Erythroblast (primary cell): ENCODE data around the gene ZIC2.
"Not testable (repeated sequence)": the region's sequence is repeated elsewhere in the genome, so short reads cannot be mapped to it uniquely, and the experiment has no call there.

ENCODE experiments used
- GATA1 ChIP-seq: IDR thresholded peaks from 2 replicates; pipeline ENCODE4 v1.6.1; 2011; ENCODE audit warnings: low read depth, mild to moderate bottlenecking, control low read depth, low read length, moderate library complexity
- POLR2A ChIP-seq: IDR thresholded peaks from 2 replicates; pipeline ENCODE4 v1.6.1; 2011; ENCODE audit warnings: mild to moderate bottlenecking, low read length

DNA sequence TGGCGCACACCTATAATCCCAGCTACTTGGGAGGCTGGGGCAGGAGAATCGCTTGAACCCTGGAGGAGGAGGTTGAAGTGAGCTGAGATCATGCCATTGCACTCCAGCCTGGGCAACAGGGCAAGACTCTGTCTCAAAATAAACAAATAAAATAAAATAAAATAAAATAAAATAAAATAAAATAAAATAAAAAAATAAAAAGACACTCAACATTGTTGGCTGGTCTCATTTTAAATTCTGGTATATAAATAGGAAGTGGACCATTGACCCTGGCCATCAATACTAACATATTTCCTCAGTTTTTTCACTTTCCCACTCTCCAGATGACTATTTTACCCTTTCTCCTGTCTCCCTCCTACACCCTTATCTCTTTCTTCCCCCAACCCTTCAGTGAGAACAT lies 36.1 kb upstream of the ZIC2 start:
- not testable (repeated sequence) for TF ChIP-seq POLR2A, GATA1
